Stimulated activated CD4-positive, alpha-beta T cell treated with anti-CD3 and anti-CD28 coated beads, Interleukin-4, amount 100 ng/mL, for 24 hours (primary cell): ENCODE measurements around the gene RAPGEF5.

ENCODE experiments used
- DNase-seq: peaks from one replicate; pipeline ENCODE4 v3.0.0-alpha.2; 2020

Gene RAPGEF5

GRCh38 chr7:22356701-22357310 lies at the start of gene RAPGEF5:
RAPGEF5 (minus strand) TSS chr7:22357154; CDS start chr7:22357060, 94 bp downstream.
- no peak for DNase-seq

GRCh38 chr7:22406715-22407114 lies 49.8 kb upstream of the RAPGEF5 start:
- no peak for DNase-seq

GRCh38 chr7:22404421-22405023 lies 47.6 kb upstream of the RAPGEF5 start:
- DNase-seq: no peak

GRCh38 chr7:22403344-22403743 lies 46.4 kb upstream of the RAPGEF5 start:
- no peak for DNase-seq

GRCh38 chr7:22402250-22402649 lies 45.3 kb upstream of the RAPGEF5 start:
- no peak for DNase-seq

- no peak for DNase-seq
These were observed 44.1 kb upstream of the RAPGEF5 start for GRCh38 chr7:22400936-22401553.

- no peak for DNase-seq
These were observed 43.3 kb upstream of the RAPGEF5 start for GRCh38 chr7:22400150-22400814.

GRCh38 chr7:22399546-22399945 lies 42.6 kb upstream of the RAPGEF5 start:
- no peak for DNase-seq

GRCh38 chr7:22399091-22399490 lies 42.1 kb upstream of the RAPGEF5 start:
- DNase-seq: no peak

- no peak for DNase-seq
These were observed 41.0 kb upstream of the RAPGEF5 start for GRCh38 chr7:22397981-22398380.

- DNase-seq: no peak
These were observed 38.3 kb upstream of the RAPGEF5 start for GRCh38 chr7:22395222-22395621.

- DNase-seq: no peak
These were observed 37.8 kb upstream of the RAPGEF5 start for GRCh38 chr7:22394739-22395138.

- no peak for DNase-seq
These were observed 37.2 kb upstream of the RAPGEF5 start for GRCh38 chr7:22393913-22394729.

GRCh38 chr7:22390516-22390915 lies 33.6 kb upstream of the RAPGEF5 start:
- no peak for DNase-seq

- DNase-seq: no peak
These were observed 32.9 kb upstream of the RAPGEF5 start for GRCh38 chr7:22389892-22390291.

GRCh38 chr7:22387583-22387982 lies 30.6 kb upstream of the RAPGEF5 start:
- no peak for DNase-seq

GRCh38 chr7:22386865-22387264 lies 29.9 kb upstream of the RAPGEF5 start:
- DNase-seq: no peak

GRCh38 chr7:22386206-22386858 lies 29.4 kb upstream of the RAPGEF5 start:
- no peak for DNase-seq

GRCh38 chr7:22385326-22385725 lies 28.4 kb upstream of the RAPGEF5 start:
- no peak for DNase-seq

- DNase-seq: no peak
These were observed 23.4 kb upstream of the RAPGEF5 start for GRCh38 chr7:22380333-22380732.

GRCh38 chr7:22378199-22378980 lies 21.4 kb upstream of the RAPGEF5 start:
- DNase-seq: no peak

GRCh38 chr7:22377703-22378102 lies 20.7 kb upstream of the RAPGEF5 start:
- no peak for DNase-seq
